B cell (primary cell): ENCODE data around the gene PDXP. TPM values are rescaled to one million over a fixed set of nuclear protein-coding genes. Genes with fewer than 3 reads are reported as not detected.

Experiments used
- ATAC-seq: fragments of 200-7000 bp; cut with Tn5 transposase; one replicate; pipeline ENCODE4 v1.10.0; 2021; ENCODE audit warnings: low read depth, mild to moderate bottlenecking, moderate number of reproducible peaks, moderate library complexity
- CTCF ChIA-PET: fragments of 350-600 bp; sonication (Branson Sonifier 250); formaldehyde crosslinking; loops from one replicate; lab custom pipeline; 2021; ENCODE audit warnings: antibody characterized with exemption, inconsistent platforms; lab: Charles Lee
- POLR2A ChIA-PET: fragments of 350-600 bp; sonication (Branson Sonifier 250); formaldehyde crosslinking; loops from one replicate; lab custom pipeline; 2021; ENCODE audit warnings: antibody characterized with exemption; lab: Charles Lee
- DNase-seq: peaks from one replicate; pipeline ENCODE4 v3.0.0; 2013
- H2AFZ ChIP-seq: 2 replicates; pipeline ENCODE4 v1.6.1; 2012; ENCODE audit warnings: mild to moderate bottlenecking, low read depth, low read length; ENCODE audit not compliant: insufficient read depth, poor library complexity, severe bottlenecking
- H3K27ac ChIP-seq, 2 donors: 1 replicate in 1 of 2; 2 replicates in 1 of 2; pipeline ENCODE4 v1.5.1; 2012 to 2013; ENCODE audit warnings: low read length in 2 of 2, mild to moderate bottlenecking in 2 of 2, moderate library complexity in 1 of 2
- H3K27me3 ChIP-seq, 4 experiments: fragments of 200-600 bp in 1 of 4; sonication (generic) in 1 of 4; replicated peaks in 1 of 4; 1 replicate in 2 of 4; 2 replicates in 2 of 4; pipeline versions ENCODE4 v1.6.1 to v1.7.0; 2013 to 2016; ENCODE audit warnings: low read length in 3 of 4, mild to moderate bottlenecking in 2 of 4, mixed read lengths in 1 of 4, moderate library complexity in 1 of 4; ENCODE audit not compliant: insufficient read depth in 4 of 4, control insufficient read depth in 3 of 4; ENCODE audit errors: control extremely low read depth in 1 of 4
- H3K36me3 ChIP-seq, 2 experiments: replicated peaks in 1 of 2; 1 replicate in 1 of 2; 2 replicates in 1 of 2; pipeline versions ENCODE4 v1.6.1 to v1.7.1; 2013; ENCODE audit warnings: low read length in 1 of 2; ENCODE audit not compliant: insufficient read depth in 2 of 2, control insufficient read depth in 1 of 2; ENCODE audit errors: control extremely low read depth in 1 of 2, extremely low read depth in 1 of 2
- H3K4me1 ChIP-seq, 2 donors: fragments of 200-600 bp in 1 of 2; sonication (generic) in 1 of 2; 1 replicate in 1 of 2; 2 replicates in 1 of 2; pipeline versions ENCODE4 v1.5.1 to v1.6.1; 2013 to 2017; ENCODE audit warnings: low read length in 2 of 2; ENCODE audit not compliant: control insufficient read depth in 2 of 2, insufficient read depth in 2 of 2
- H3K4me2 ChIP-seq: replicated peaks from 2 replicates; pipeline ENCODE3; 2012; ENCODE audit warnings: mild to moderate bottlenecking, low read depth, low read length; ENCODE audit not compliant: poor library complexity, severe bottlenecking
- H3K4me3 ChIP-seq, 5 experiments: fragments of 200-600 bp in 1 of 5; sonication (generic) in 1 of 5; 1 replicate in 3 of 5; 2 replicates in 2 of 5; pipeline versions ENCODE4 v1.5.1 to v1.7.0; 2011 to 2016; ENCODE audit warnings: low read length in 4 of 5, mild to moderate bottlenecking in 4 of 5, low read depth in 2 of 5, control low read depth in 1 of 5, moderate library complexity in 1 of 5; ENCODE audit not compliant: insufficient read depth in 1 of 5; ENCODE audit errors: control extremely low read depth in 1 of 5, extremely low read depth in 1 of 5
- H3K79me2 ChIP-seq: fragments of 200-600 bp; sonication (generic); one replicate; pipeline ENCODE4 v1.6.0; 2016; ENCODE audit warnings: low read length; ENCODE audit not compliant: control insufficient read depth, insufficient read depth
- H3K9ac ChIP-seq: fragments of 200-600 bp; sonication (generic); 2 replicates; pipeline ENCODE4 v1.6.1; 2017; ENCODE audit warnings: mild to moderate bottlenecking, low read length, moderate library complexity
- H3K9me3 ChIP-seq, 3 donors: one replicate each; pipeline versions ENCODE4 v1.6.1 to v1.7.1; 2013; ENCODE audit warnings: low read length in 2 of 3; ENCODE audit not compliant: control insufficient read depth in 2 of 3, insufficient read depth in 1 of 3; ENCODE audit errors: control extremely low read depth in 1 of 3
- H4K20me1 ChIP-seq: 2 replicates; pipeline ENCODE4 v1.6.0; 2012; ENCODE audit warnings: mild to moderate bottlenecking, low read length; ENCODE audit not compliant: insufficient read depth, control insufficient read depth, poor library complexity, severe bottlenecking
- H3K27ac Mint-ChIP-seq: one replicate; pipeline ENCODE4 v1.8.0; 2021; ENCODE audit warnings: mixed read lengths
- H3K27me3 Mint-ChIP-seq: one replicate; pipeline ENCODE4 v1.8.0; 2021; ENCODE audit warnings: mixed read lengths
- H3K4me1 Mint-ChIP-seq: one replicate; pipeline ENCODE4 v1.8.0; 2021; ENCODE audit warnings: mixed read lengths
- H3K4me3 Mint-ChIP-seq: one replicate; pipeline ENCODE4 v1.8.0; 2021; ENCODE audit warnings: mixed read lengths
- H3K9me3 Mint-ChIP-seq: one replicate; pipeline ENCODE4 v1.8.0; 2022; ENCODE audit warnings: mixed read lengths; ENCODE audit not compliant: insufficient read depth
- EZH2 ChIP-seq: IDR thresholded peaks from 2 replicates; pipeline ENCODE4 v1.6.1; 2012; ENCODE audit warnings: borderline replicate concordance, low read depth, mild to moderate bottlenecking, moderate library complexity, low read length; ENCODE audit not compliant: insufficient read depth, poor library complexity, severe bottlenecking
- WGBS: methylation state at CpG from one replicate; pipeline ENCODE4 v1.1.5; 2013; ENCODE audit warnings: missing lambda C conversion rate; ENCODE audit not compliant: insufficient coverage; 5-methylcytosine and 5-hydroxymethylcytosine counted together
- intact Hi-C: fragments of 100-400 bp; cut with micrococcal nuclease; formaldehyde crosslinking; loops from one replicate; pipeline ENCODE4 v1.10.0; 2022
- polyA plus RNA-seq: library from polyadenylated mRNA; depleted of rRNA; stranded (reverse); fragments of >200 nt; gene quantifications from 2 replicates; pipeline ENCODE4 v1.2.3, GENCODE V29; 2012
- total RNA-seq, 2 donors: library from RNA; stranded (reverse); fragments of 120-200 nt in 1 of 2; gene quantifications; 1 replicate in 1 of 2; 2 replicates in 1 of 2; pipeline versions ENCODE4 v1.2.3 to v1.2.4, GENCODE V29; 2013 to 2022
- TF ChIP-seq, protein P1 (sequence below): fragments of 200-600 bp; IDR thresholded peaks from one replicate; pipeline ENCODE4 v1.8.0; 2022; ENCODE audit warnings: antibody characterized with exemption, mild to moderate bottlenecking

The PDXP gene
- total and polyA plus RNA-seq, 2 donors (not counting 1 experiment from before 2014, with no cell fraction given): 16.6 to 17.5 TPM

- Histone ChIP-seq H3K9ac (peak overlapping the region; percentile 77), H3K4me2 (peak overlapping the region; percentile 94), H3K4me3 (peak overlapping the region; percentile 67 to 78 (median 76)), H3K79me2 (peaks cover 33% of the 10 kb centered on the region), H2AFZ (peak overlapping the region; percentile 69), H3K27me3 (no peaks in the 10 kb centered on the region), H3K27ac (peak overlapping the region; percentile 59 to 79), H3K9me3 (no peaks in the 10 kb centered on the region), H3K36me3 (peaks cover 0 to 34% of the 10 kb centered on the region in 2 experiments), H4K20me1 (peaks cover 20% of the 10 kb centered on the region), H3K4me1 (peaks cover 53 to 71% of the 10 kb centered on the region in 2 donors)
- ChIA-PET CTCF (interaction anchor here (1.0 to 22.4 kb wide), 6 partner anchors 12 to 57 kb away, joined by 3 to 620 read pairs (median 6); partner anchors contain the start of genes GGA1, LGALS1, NOL12 and PDXP), POLR2A (interaction anchor here (0.6 to 1.6 kb wide), 8 partner anchors 10 to 1044 kb away, joined by 3 to 7 read pairs (median 4); partner anchors contain the start of gene NOL12)
- TF ChIP-seq, protein P1, sequence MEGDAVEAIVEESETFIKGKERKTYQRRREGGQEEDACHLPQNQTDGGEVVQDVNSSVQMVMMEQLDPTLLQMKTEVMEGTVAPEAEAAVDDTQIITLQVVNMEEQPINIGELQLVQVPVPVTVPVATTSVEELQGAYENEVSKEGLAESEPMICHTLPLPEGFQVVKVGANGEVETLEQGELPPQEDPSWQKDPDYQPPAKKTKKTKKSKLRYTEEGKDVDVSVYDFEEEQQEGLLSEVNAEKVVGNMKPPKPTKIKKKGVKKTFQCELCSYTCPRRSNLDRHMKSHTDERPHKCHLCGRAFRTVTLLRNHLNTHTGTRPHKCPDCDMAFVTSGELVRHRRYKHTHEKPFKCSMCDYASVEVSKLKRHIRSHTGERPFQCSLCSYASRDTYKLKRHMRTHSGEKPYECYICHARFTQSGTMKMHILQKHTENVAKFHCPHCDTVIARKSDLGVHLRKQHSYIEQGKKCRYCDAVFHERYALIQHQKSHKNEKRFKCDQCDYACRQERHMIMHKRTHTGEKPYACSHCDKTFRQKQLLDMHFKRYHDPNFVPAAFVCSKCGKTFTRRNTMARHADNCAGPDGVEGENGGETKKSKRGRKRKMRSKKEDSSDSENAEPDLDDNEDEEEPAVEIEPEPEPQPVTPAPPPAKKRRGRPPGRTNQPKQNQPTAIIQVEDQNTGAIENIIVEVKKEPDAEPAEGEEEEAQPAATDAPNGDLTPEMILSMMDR: no peak
- no peak for TF ChIP-seq EZH2
- H3K9me3 Mint-ChIP-seq: no peaks in the 10 kb centered on the region
- ATAC-seq (peak; percentile 7), DNase-seq (peak; percentile 54)
- no peaks in the 10 kb centered on the region for H3K27me3 Mint-ChIP-seq
- H3K27ac Mint-ChIP-seq: peak overlapping the region; percentile 95
- peaks cover 60% of the 10 kb centered on the region for H3K4me1 Mint-ChIP-seq
- peak overlapping the region; percentile 85 for H3K4me3 Mint-ChIP-seq
- intact Hi-C loops: loop anchor here (1.0 kb wide), 1 partner anchor 17 kb away; no protein-coding TSS in a partner anchor
- 0% methylated on average over 6 of the region's 27 CpGs for WGBS
These were observed 18.5 kb upstream of the PDXP start for GRCh38 chr22:37639771-37640590.
